SU-DHL-6 (cell line): ENCODE measurements around the gene TXNDC11.

Experiments
- CTCF ChIP-seq: fragments of 200-600 bp; sonication (generic); IDR thresholded peaks from one replicate; pipeline ENCODE4 v1.5.1; 2017; ENCODE audit warnings: antibody characterized with exemption, mild to moderate bottlenecking, low read length, moderate library complexity; ENCODE audit not compliant: insufficient read depth, poor library complexity, severe bottlenecking
- EZH2phosphoT487 ChIP-seq: fragments of 200-600 bp; sonication (generic), shearing (Covaris generic); conservative IDR thresholded peaks from 2 replicates; pipeline ENCODE4 v1.6.1; 2018; ENCODE audit warnings: mild to moderate bottlenecking, antibody characterized with exemption, low read length, moderate library complexity, mixed read lengths

- no peak for TF ChIP-seq CTCF
- no peak for TF ChIP-seq EZH2phosphoT487
Observed at GRCh38 chr16:11708421-11708820, 34.2 kb downstream of the TXNDC11 start.
